WTC11 (cell line): ENCODE results near the gene REXO2. TPM values are rescaled to one million over a fixed set of nuclear protein-coding genes. Genes with fewer than 3 reads are reported as not detected.

ENCODE experiments used
- ATAC-seq: fragments of 200-7000 bp; cut with Tn5 transposase; 2 replicates; pipeline ENCODE4 v1.10.0; 2021; ENCODE audit warnings: mild to moderate bottlenecking, moderate library complexity
- CTCF ChIA-PET: fragments of 300-600 bp; sonication (Branson Sonifier 250); formaldehyde crosslinking; loops from one replicate; lab custom pipeline; 2021; ENCODE audit warnings: antibody characterized with exemption; lab: Charles Lee
- POLR2A ChIA-PET: fragments of 350-600 bp; sonication (Branson Sonifier 250); formaldehyde crosslinking; loops from one replicate; lab custom pipeline; 2021; ENCODE audit warnings: antibody characterized with exemption; lab: Charles Lee
- DNase-seq: peaks from one replicate; pipeline ENCODE4 v3.0.0; 2021; ENCODE audit warnings: low spot score
- H3K27ac Mint-ChIP-seq: 2 replicates; pipeline ENCODE4 v1.8.0; 2021; ENCODE audit warnings: mixed read lengths
- H3K27me3 Mint-ChIP-seq: 2 replicates; pipeline ENCODE4 v1.8.0; 2021; ENCODE audit warnings: low read depth, mild to moderate bottlenecking, moderate library complexity, mixed read lengths
- H3K36me3 Mint-ChIP-seq: 2 replicates; pipeline ENCODE4 v1.8.0; 2021; ENCODE audit warnings: mixed read lengths
- H3K4me1 Mint-ChIP-seq: 2 replicates; pipeline ENCODE4 v1.8.0; 2022; ENCODE audit warnings: mixed read lengths
- H3K4me3 Mint-ChIP-seq: 2 replicates; pipeline ENCODE4 v1.8.0; 2021; ENCODE audit warnings: mild to moderate bottlenecking, moderate library complexity, mixed read lengths
- H3K9me3 Mint-ChIP-seq: 2 replicates; pipeline ENCODE4 v1.8.0; 2021; ENCODE audit warnings: mixed read lengths
- AFF4 ChIP-seq: sonication (generic); formaldehyde crosslinking; IDR thresholded peaks from 2 replicates; pipeline ENCODE4 v1.8.1; 2023; ENCODE audit warnings: mild to moderate bottlenecking, missing genetic modification reagents, borderline replicate concordance
- ATF1 ChIP-seq: sonication (generic); formaldehyde crosslinking; IDR thresholded peaks from 2 replicates; pipeline ENCODE4 v1.8.1; 2023; ENCODE audit warnings: mild to moderate bottlenecking, moderate library complexity, missing genetic modification reagents
- CDX4 ChIP-seq: fragments of 250-450 bp; sonication (Bioruptor Pico); IDR thresholded peaks from 2 replicates; pipeline ENCODE4 v1.9.0; 2021; ENCODE audit warnings: moderate library complexity, mild to moderate bottlenecking, inconsistent platforms, borderline replicate concordance
- CREM ChIP-seq: sonication (generic); formaldehyde crosslinking; IDR thresholded peaks from 2 replicates; pipeline ENCODE4 v1.8.1; 2022; ENCODE audit warnings: mild to moderate bottlenecking, missing genetic modification reagents, moderate library complexity
- E2F1 ChIP-seq: sonication (generic); formaldehyde crosslinking; IDR thresholded peaks from 2 replicates; pipeline ENCODE4 v1.8.0; 2022; ENCODE audit warnings: mild to moderate bottlenecking, missing genetic modification reagents
- E2F5 ChIP-seq: sonication (generic); formaldehyde crosslinking; IDR thresholded peaks from 2 replicates; pipeline ENCODE4 v1.8.1; 2022; ENCODE audit warnings: mild to moderate bottlenecking, moderate library complexity, missing genetic modification reagents
- ETV6 ChIP-seq: sonication (generic); formaldehyde crosslinking; IDR thresholded peaks from 2 replicates; pipeline ENCODE4 v1.8.1; 2022; ENCODE audit warnings: mild to moderate bottlenecking, missing genetic modification reagents
- FOXP1 ChIP-seq: sonication (generic); formaldehyde crosslinking; IDR thresholded peaks from 2 replicates; pipeline ENCODE4 v1.8.0; 2022; ENCODE audit warnings: missing genetic modification reagents, mild to moderate bottlenecking, moderate library complexity, borderline replicate concordance
- GTF2I ChIP-seq: fragments of 250-450 bp; sonication (Bioruptor Pico); conservative IDR thresholded peaks from 2 replicates; pipeline ENCODE4 v1.4.0; 2021; ENCODE audit warnings: mild to moderate bottlenecking
- IRF1 ChIP-seq: sonication (generic); formaldehyde crosslinking; IDR thresholded peaks from 2 replicates; pipeline ENCODE4 v1.8.0; 2023; ENCODE audit warnings: missing genetic modification reagents
- MLX ChIP-seq: sonication (generic); formaldehyde crosslinking; IDR thresholded peaks from 2 replicates; pipeline ENCODE4 v1.8.1; 2023; ENCODE audit warnings: mild to moderate bottlenecking, missing genetic modification reagents, moderate library complexity
- NFATC4 ChIP-seq: fragments of 250-450 bp; sonication (Bioruptor Pico); IDR thresholded peaks from 2 replicates; pipeline ENCODE4 v1.9.0; 2021; ENCODE audit warnings: mild to moderate bottlenecking
- NR3C1 ChIP-seq: sonication (generic); formaldehyde crosslinking; conservative IDR thresholded peaks from 2 replicates; pipeline ENCODE4 v1.8.1; 2023; ENCODE audit warnings: low read depth, mild to moderate bottlenecking, missing genetic modification reagents
- SP1 ChIP-seq: sonication (generic); formaldehyde crosslinking; conservative IDR thresholded peaks from 2 replicates; pipeline ENCODE4 v1.8.1; 2022; ENCODE audit warnings: missing genetic modification reagents
- TEAD4 ChIP-seq: sonication (generic); formaldehyde crosslinking; IDR thresholded peaks from 2 replicates; pipeline ENCODE4 v1.8.0; 2022; ENCODE audit warnings: mild to moderate bottlenecking, missing genetic modification reagents
- ZNF219 ChIP-seq: sonication (generic); formaldehyde crosslinking; IDR thresholded peaks from 2 replicates; pipeline ENCODE4 v1.8.0; 2023; ENCODE audit warnings: missing genetic modification reagents, mild to moderate bottlenecking, borderline replicate concordance
- ZNF263 ChIP-seq: sonication (generic); formaldehyde crosslinking; IDR thresholded peaks from 2 replicates; pipeline ENCODE4 v1.8.1; 2022; ENCODE audit warnings: low read depth, mild to moderate bottlenecking, moderate library complexity, missing genetic modification reagents
- ZNF317 ChIP-seq: sonication (generic); formaldehyde crosslinking; IDR thresholded peaks from 2 replicates; pipeline ENCODE4 v1.8.1; 2023; ENCODE audit warnings: low read depth, mild to moderate bottlenecking, moderate library complexity, missing genetic modification reagents, borderline replicate concordance
- total RNA-seq: library from RNA; stranded (reverse); gene quantifications from 3 replicates; pipeline ENCODE4 v1.2.3, GENCODE V29; 2021

Gene REXO2
- total RNA-seq, 1 experiment from 2014 or later: 98.8 TPM

- Mint-ChIP-seq H3K9me3 (0 out of 2 replicates have a peak, but pooled peaks cover 9% of the 10 kb centered on the region), H3K27me3 (no peaks in the 10 kb centered on the region), H3K4me1 (peaks cover 20% of the 10 kb centered on the region), H3K4me3 (no peak overlapping the region), H3K36me3 (no peaks in the 10 kb centered on the region), H3K27ac (no peak overlapping the region)
- no peak for TF ChIP-seq ETV6 (CRISPR knock-in tag)
- no peak for TF ChIP-seq E2F5 (CRISPR knock-in tag)
- no peak for TF ChIP-seq GTF2I (CRISPR knock-in tag)
- TF ChIP-seq CDX4 (CRISPR knock-in tag): no peak
- no peak for TF ChIP-seq FOXP1 (CRISPR knock-in tag)
- TF ChIP-seq NR3C1: no peak
- ChIA-PET CTCF (no interaction called here), POLR2A (no interaction called here)
- ATAC-seq: no peak
- no peak for DNase-seq
These were observed 6.4 kb upstream of the REXO2 start for GRCh38 chr11:114432893-114433292.

- Mint-ChIP-seq H3K4me3 (no peak overlapping the region), H3K4me1 (peaks cover 24% of the 10 kb centered on the region), H3K27ac (no peak overlapping the region), H3K36me3 (no peaks in the 10 kb centered on the region), H3K9me3 (0 out of 2 replicates have a peak, but pooled peaks cover 9% of the 10 kb centered on the region), H3K27me3 (no peaks in the 10 kb centered on the region)
- POLR2A ChIA-PET: no interaction called here
- DNase-seq: no peak
- TF ChIP-seq CREM (CRISPR knock-in tag) (no peak), ZNF263 (CRISPR knock-in tag) (no peak), SP1 (no peak), E2F1 (no peak)
- no peak for ATAC-seq
- CTCF ChIA-PET: no interaction called here
These were observed 5.9 kb upstream of the REXO2 start for GRCh38 chr11:114433376-114433775.

- TF ChIP-seq ZNF317 (CRISPR knock-in tag) (no peak), MLX (CRISPR knock-in tag) (no peak), NFATC4 (CRISPR knock-in tag) (no peak)
- Mint-ChIP-seq H3K9me3 (0 out of 2 replicates have a peak, but pooled peaks cover 9% of the 10 kb centered on the region), H3K27me3 (no peaks in the 10 kb centered on the region), H3K4me1 (peaks cover 41% of the 10 kb centered on the region), H3K36me3 (peaks cover 8% of the 10 kb centered on the region; the same call in 1 of the 2 replicates), H3K4me3 (peak overlapping the region; percentile 88), H3K27ac (peak overlapping the region; percentile 93)
- peak; percentile 52 for ATAC-seq
- no peak for DNase-seq
- ChIA-PET POLR2A (interaction anchor here (1.4 kb wide), 1 partner anchor 38 kb away, joined by 6 read pairs; the partner anchor contains the start of genes C11orf71 and RBM7), CTCF (interaction anchor here (0.8 kb wide), 1 partner anchor 44 kb away, joined by 3 read pairs; no protein-coding TSS in a partner anchor)
These were observed 964 bp upstream of the REXO2 start for GRCh38 chr11:114438303-114438702.

GRCh38 chr11:114440121-114440860 lies 1.0 kb downstream of the REXO2 start:
- Mint-ChIP-seq H3K9me3 (no peaks in the 10 kb centered on the region), H3K27me3 (no peaks in the 10 kb centered on the region), H3K4me1 (peaks cover 54% of the 10 kb centered on the region), H3K36me3 (peaks cover 25% of the 10 kb centered on the region), H3K27ac (peak overlapping the region; percentile 93), H3K4me3 (peak overlapping the region; percentile 88)
- DNase-seq (no peak), ATAC-seq (no peak)
- ChIA-PET POLR2A (no interaction called here), CTCF (no interaction called here)
- no peak for TF ChIP-seq ZNF263 (CRISPR knock-in tag)
- TF ChIP-seq IRF1: no peak
- TF ChIP-seq AFF4: no peak
- TF ChIP-seq ZNF219 (CRISPR knock-in tag): no peak
- TF ChIP-seq TEAD4 (CRISPR knock-in tag): no peak
- no peak for TF ChIP-seq ATF1 (CRISPR knock-in tag)
- TF ChIP-seq ETV6 (CRISPR knock-in tag): no peak
- TF ChIP-seq NR3C1: no peak
